Measurements from ENCODE around the gene BEND3.
"Not testable (repeated sequence)": the region's sequence is repeated elsewhere in the genome, so short reads cannot be mapped to it uniquely, and the experiment has no call there.

DNA sequence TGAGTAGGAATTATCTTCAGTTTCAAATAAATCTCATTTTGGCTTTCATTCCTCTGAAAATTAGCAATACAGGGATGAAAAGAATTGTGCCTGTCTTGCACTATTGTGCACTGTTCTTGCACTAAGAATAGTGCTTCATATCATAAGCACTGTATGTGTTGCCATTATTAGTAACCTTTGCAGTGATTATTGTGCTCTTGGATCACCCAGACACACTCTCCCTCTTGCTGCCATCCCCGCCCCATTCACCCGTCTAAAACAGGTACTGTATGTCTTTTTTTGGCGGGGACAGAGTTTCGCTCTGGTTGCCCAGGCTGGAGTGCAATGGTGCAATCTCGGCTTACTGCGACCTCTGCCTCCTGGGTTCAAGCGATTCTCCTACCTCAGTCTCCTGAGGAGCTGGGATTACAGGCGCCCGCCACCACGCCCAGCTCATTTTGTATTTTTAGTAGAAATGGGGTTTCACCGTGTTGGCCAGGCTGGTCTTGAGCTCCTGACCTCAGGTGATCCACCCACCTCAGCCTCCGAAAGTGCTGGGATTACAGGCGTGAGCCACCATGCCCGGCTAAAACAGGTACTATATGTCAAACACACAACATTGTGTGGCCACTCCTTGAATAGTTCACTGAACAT lies 19.8 kb upstream of the BEND3 start:
- TF ChIP-seq POLR2A, EP300, POLR2AphosphoS5 (IDR thresholded peaks at IDR 0.05): not testable (repeated sequence)
- TF ChIP-seq, protein P1, sequence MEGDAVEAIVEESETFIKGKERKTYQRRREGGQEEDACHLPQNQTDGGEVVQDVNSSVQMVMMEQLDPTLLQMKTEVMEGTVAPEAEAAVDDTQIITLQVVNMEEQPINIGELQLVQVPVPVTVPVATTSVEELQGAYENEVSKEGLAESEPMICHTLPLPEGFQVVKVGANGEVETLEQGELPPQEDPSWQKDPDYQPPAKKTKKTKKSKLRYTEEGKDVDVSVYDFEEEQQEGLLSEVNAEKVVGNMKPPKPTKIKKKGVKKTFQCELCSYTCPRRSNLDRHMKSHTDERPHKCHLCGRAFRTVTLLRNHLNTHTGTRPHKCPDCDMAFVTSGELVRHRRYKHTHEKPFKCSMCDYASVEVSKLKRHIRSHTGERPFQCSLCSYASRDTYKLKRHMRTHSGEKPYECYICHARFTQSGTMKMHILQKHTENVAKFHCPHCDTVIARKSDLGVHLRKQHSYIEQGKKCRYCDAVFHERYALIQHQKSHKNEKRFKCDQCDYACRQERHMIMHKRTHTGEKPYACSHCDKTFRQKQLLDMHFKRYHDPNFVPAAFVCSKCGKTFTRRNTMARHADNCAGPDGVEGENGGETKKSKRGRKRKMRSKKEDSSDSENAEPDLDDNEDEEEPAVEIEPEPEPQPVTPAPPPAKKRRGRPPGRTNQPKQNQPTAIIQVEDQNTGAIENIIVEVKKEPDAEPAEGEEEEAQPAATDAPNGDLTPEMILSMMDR (IDR thresholded peaks at IDR 0.05), result not testable (repeated sequence)

Measured in stomach (tissue), 4 donors.